Kidney epithelial cell (primary cell): ENCODE measurements around the gene RAB3IP. TPM values are rescaled to one million over a fixed set of nuclear protein-coding genes. Genes with fewer than 3 reads are reported as not detected.

Experiments used
- DNase-seq: peaks from one replicate; pipeline ENCODE4 v3.0.0-alpha.2; 2010; ENCODE audit warnings: low read depth
- H3K27me3 ChIP-seq: 2 replicates; pipeline ENCODE4 v1.6.0; 2011; ENCODE audit warnings: low read length; ENCODE audit not compliant: control insufficient read depth, insufficient read depth
- H3K36me3 ChIP-seq: 2 replicates; pipeline ENCODE4 v1.5.1; 2011; ENCODE audit warnings: low read length; ENCODE audit not compliant: control insufficient read depth, insufficient read depth
- H3K4me3 ChIP-seq: 2 replicates; pipeline ENCODE4 v1.5.1; 2011; ENCODE audit warnings: low read depth, mild to moderate bottlenecking, control low read depth, low read length
- CTCF ChIP-seq: IDR thresholded peaks from 2 replicates; pipeline ENCODE4 v1.5.1; 2011; ENCODE audit warnings: mild to moderate bottlenecking, moderate library complexity, low read length, control low read depth, inconsistent platforms; ENCODE audit not compliant: insufficient read depth, poor library complexity, severe bottlenecking
- total RNA-seq: library from RNA; depleted of rRNA; stranded (reverse); fragments of >200 nt; gene quantifications from 2 replicates; pipeline ENCODE4 v1.2.3, GENCODE V29; 2015

The RAB3IP gene
- total RNA-seq, 1 donor from 2014 or later: 83.7 TPM

DNA sequence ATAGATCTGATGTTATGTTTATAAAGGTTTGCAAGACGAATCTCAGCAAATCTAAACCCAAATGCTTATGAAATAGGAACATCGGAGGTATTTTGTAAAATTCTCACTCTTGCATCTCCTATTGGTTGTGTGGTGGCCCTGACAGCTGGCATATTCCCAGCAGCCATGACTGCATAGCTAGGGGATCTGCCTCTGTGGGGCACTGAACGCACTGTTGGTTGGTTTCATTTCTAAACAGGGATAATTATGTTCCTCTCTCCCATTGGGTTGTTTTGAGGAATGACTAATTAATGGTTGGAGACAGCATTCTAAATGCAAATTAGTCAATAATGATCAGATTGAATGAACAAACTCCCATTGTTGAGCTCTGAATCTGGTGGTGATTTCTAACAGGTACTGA is 36.8 kb upstream of the RAB3IP start:
- no peak for TF ChIP-seq CTCF
- Histone ChIP-seq H3K4me3 (no peak overlapping the region), H3K36me3 (no peaks in the 10 kb centered on the region), H3K27me3 (no peaks in the 10 kb centered on the region)
- DNase-seq: no peak

- no peaks in the 10 kb centered on the region for H3K27me3 ChIP-seq
- no peak for DNase-seq
- no peak for TF ChIP-seq CTCF
- H3K4me3 ChIP-seq: no peak overlapping the region
- H3K36me3 ChIP-seq: no peaks in the 10 kb centered on the region
These were observed 35.5 kb upstream of the RAB3IP start for GRCh38 chr12:69703146-69703642.

DNA sequence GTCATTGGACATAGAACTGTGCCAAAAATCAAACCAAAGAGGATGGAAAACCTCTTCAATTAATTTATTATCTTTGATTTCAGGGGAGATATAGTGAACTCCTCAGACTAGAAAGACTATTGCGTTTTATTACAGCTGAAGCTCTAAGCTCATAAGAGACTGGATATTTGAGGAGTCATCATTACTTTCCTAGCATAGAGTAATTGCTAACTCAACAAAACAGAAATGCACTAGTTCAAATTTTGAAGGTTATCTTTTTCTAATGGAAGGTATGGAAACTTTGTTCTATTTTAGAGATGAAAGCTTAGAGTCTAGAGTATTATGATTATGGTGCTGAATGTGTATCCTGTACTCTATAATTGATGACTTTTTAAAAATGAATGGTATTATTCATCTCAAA is 34.3 kb upstream of the RAB3IP start:
- TF ChIP-seq CTCF: no peak
- no peak for DNase-seq
- Histone ChIP-seq H3K27me3 (no peaks in the 10 kb centered on the region), H3K36me3 (no peaks in the 10 kb centered on the region), H3K4me3 (no peak overlapping the region)

DNA sequence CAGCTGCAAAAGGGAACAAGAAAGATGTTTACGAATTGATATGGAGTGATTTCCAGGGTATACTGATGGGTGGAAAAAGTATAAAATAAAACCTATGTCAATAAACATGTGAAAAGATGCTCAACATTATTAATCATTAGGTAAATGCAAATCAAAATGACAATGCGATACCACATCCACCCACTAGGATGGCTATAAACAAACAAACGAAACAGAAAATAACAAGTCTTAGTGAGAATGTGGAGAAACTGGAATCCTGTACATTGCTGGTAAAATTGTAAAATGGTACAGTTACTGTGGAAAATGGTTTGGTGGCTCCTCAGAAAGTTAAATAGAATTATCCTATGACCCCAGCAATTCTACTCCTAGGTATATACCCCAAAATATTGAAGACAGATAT is 30.0 kb upstream of the RAB3IP start:
- TF ChIP-seq CTCF: no peak
- no peaks in the 10 kb centered on the region for H3K27me3 ChIP-seq
- no peaks in the 10 kb centered on the region for H3K36me3 ChIP-seq
- no peak overlapping the region for H3K4me3 ChIP-seq
- no peak for DNase-seq

GRCh38 chr12:69712826-69713225 is 25.8 kb upstream of the RAB3IP start:
- H3K27me3 ChIP-seq: no peaks in the 10 kb centered on the region
- TF ChIP-seq CTCF: no peak
- H3K4me3 ChIP-seq: no peak overlapping the region
- no peak for DNase-seq
- H3K36me3 ChIP-seq: no peaks in the 10 kb centered on the region

GRCh38 chr12:69714542-69714941 is 24.1 kb upstream of the RAB3IP start:
- Histone ChIP-seq H3K27me3 (no peaks in the 10 kb centered on the region), H3K4me3 (no peak overlapping the region), H3K36me3 (no peaks in the 10 kb centered on the region)
- no peak for TF ChIP-seq CTCF
- DNase-seq: no peak
